Cerebellar cortex (tissue), 1 donor: ENCODE measurements around the gene ADPRHL1.
"Not testable (repeated sequence)": the region's sequence is repeated elsewhere in the genome, so short reads cannot be mapped to it uniquely, and the experiment has no call there.

Experiments used
- DNase-seq: peaks from one replicate; pipeline ENCODE4 v3.0.0-alpha.2; 2015; ENCODE audit warnings: low spot score

ADPRHL1 gene

DNA sequence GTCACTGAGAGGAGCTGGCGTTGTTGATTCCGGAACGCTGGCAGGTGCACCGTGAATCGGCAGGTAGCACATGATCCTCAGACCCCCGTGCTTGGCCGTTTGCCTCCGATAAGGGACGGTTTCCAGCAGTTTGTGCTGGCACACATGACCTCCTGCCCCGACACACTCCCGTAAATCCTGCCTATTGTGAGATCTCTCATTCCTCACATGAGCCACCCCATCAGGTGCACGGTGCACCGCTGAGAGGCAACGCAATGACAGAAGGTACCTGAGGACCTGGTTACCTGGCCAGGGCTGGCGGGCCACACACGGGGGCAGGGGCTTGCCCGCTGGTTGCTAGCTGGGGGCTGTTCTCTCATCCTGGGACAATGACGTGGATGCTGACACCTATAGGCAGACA lies 2.1 kb upstream of the ADPRHL1 start:
- peak; percentile 38 for DNase-seq

DNA sequence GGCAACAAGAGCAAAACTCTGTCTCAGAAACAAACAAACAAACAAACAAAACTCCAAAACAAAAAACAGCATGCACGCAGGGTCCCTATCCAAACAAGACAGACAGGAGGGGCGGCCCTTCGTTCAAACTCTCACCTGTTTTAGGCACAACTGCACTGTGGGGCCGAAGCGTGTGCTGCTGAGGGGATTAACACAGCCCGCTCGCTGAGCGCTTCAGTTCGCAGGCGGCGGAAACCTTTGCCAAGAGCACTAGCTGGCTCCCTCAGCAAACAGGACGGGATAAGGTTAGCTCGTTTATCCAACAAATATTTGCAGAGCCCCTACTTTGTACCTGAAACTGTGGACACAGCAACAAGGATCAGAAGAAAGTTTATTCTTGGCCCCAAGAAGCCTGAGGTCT lies 1.6 kb upstream of the ADPRHL1 start:
- DNase-seq: peak; percentile 57

DNA sequence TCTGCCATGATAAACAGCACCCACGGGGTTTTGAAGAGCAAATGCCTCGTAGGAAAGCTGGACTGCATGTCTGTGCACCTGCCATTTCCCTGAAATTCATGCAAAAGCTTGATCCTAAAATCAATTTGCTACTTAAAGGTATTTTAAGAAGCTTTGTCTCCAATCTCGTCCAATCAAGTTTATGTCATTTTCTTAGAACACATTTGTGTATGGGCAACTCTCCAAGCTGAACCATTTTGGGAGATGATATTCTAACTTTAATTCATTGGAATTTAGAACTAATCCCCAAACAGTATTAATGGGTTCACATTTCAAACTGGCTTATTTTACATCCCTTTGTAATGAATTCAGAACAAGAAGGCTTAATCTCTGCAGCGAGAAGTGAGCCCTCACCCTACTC lies 822 bp downstream of the ADPRHL1 start:
- no peak for DNase-seq

DNA sequence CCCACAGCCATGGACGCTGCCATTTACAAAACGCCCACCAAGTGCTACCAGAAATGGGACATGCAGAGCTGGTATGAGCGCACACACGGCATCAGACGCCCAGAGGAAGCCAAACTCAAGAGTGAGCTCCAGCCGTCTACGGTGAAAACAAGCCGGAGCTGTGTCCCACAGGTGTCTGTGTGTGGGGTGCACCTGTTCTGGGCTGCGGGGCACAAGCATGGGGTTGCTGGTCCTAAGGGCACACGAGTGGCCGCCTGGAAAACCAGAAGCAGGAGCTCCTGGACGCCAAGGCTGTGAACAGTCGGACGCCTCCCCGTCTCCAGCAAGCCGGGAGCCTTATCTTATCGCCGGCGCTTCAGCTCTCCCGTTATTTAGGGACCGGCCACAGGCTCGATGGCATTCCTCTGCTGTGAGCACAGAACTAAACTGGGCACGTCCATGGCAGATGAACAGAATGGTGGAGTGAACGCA lies 1.3 kb downstream of the ADPRHL1 start:
- no peak for DNase-seq

DNA sequence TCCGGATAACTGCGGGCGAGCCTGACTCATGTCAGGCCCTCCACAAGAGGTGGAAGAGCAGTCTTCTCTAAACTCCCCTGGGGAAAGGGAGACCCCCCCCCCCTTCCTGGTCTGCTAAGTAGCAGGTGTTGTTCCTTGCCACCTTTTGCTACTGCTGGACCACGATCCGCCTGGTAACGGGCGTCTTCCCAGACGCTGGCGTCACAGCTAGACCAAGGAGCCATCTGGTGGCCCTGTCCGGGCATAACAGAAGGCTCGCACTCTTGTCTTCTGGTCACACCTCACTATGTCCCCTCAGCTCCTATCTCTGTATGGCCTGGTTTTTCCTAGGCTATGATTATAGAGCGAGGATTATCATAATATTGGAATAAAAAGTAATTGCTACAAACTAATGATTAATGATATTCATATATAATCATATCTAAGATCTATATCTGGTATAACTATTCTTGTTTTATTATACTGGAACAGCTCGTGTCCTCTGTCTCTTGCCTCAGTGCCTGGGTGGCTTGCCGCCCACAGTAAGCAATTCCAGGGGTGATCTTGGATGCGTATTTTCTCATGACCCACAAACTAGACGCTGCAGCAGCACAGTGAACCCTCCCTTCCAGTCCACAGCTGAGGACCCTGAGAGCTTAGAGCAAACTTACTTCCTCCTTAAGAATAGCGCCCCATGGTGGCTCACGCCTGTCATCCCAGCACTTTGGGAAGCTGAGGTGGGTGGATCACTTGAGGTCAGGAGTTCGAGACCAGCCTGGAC lies 2.2 kb downstream of the ADPRHL1 start:
- DNase-seq: peak; percentile 56

DNA sequence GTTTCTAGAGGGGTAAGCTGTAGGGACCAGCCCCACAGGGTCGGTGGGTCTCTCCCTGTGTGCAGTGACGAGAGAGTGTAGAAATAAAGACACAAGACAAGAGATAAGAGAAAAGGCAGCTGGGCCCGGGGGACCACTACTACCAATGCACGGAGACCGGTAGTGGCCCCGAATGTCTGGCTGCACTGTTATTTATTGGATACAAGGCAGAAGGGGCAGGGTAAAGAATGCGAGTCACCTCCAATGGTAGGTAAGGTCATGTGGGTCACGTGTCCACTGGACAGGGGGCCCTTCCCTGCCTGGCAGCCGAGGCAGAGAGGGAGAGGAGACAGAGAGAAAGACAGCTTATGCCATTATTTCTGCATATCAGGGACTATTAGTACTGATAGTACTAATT lies 2.9 kb downstream of the ADPRHL1 start:
- DNase-seq: not testable (repeated sequence)

DNA sequence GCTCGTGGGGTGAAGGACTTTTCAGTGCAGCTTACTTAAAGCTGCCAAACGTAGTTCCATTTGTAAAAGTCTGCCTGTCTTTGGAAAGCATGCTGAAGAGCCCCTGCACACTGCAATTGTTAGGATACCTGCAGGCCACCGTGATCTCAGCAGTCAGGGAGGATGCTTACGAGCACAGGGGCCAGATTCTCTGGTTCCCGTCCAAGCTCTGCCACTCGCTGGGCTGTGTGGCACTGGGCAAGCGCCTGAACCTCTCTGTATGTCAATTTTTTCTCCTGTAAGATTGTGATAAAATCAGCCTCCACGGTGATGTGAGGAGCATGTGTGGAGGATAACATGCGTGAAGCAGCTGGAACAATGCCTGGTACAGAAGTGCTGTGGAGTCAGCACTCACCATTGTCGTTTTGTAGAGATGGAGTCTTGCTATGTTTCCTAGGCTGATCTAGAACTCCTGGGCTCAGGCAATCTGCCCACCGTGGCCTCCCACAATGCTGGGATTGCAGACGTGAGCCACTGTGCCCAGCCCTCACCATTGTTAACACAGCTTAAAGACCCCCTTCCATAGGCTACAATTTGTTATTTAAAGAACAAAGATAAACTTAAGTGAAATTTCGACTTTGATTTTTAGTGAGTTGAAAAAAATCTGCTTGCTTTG lies 3.5 kb downstream of the ADPRHL1 start:
- no peak for DNase-seq

DNA sequence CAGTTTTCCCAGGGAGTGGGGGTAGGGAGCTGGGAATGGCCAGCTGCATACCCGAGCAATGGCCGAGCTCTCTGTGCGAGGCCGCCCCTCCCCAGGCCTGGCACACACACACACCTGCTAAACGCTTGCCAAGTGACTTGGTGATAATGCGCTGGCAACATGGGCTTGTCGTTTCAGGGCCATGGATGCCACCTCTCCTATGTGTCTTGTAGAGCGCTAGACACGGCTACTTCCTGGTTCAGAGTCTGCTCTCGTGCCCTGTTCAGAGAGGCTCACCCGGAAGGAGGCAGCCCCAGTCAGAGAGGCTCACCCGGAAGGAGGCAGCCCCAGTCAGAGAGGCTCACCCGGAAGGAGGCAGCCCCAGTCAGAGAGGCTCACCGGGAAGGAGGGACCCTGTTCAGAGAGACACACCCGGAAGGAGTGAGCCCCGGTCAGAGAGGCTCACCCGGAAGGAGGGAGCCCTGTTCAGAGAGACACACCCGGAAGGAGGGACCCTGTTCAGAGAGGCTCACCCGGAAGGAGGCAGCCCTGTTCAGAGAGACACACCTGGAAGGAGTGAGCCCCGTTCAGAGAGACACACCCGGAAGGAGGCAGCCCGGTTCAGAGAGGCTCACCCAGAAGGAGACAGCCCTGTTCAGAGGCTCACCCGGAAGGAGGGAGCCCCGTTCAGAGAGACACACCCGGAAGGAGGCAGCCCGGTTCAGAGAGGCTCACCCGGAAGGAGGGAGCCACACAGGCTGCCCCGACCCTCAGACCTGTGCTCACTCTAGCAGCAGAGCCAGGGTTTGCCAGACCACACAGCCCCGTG lies 4.2 kb downstream of the ADPRHL1 start:
- peak; percentile 90 for DNase-seq

DNA sequence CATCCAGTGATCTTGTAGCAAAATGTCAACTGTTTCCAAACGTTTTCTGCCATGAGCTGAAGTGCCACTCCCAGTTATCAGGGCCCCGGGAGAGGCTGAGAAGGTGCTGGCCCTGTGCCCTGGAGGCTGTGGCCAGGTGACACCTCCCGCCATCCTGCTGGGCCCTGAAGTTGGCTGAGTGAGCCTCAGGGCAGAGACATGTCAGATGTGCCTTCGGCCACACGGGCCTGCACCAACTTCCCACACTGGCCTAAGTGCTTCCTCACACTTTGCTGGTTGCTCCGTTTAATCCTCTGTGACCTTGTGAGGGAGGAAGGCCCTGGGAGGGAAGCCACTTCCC lies 4.8 kb downstream of the ADPRHL1 start:
- DNase-seq: peak; percentile 47

DNA sequence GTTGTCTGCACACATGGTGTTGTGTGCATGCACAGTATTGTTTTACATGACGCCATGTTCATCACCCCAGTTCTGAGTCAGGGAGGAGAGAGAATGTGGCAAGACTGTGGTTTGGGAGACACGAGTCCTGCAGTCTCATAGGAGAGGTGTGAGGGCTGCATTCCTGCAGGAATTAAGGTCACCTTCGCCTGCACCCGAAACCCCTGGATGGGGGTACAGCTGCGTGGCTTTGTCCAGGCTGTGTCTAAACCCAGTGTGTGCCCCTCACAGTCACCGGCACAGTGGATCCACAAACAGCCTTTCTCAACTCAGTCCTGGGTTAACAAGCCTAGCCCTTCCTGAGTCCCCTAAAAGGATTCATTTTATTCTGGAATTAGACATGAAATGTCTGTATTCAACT lies 5.7 kb downstream of the ADPRHL1 start:
- no peak for DNase-seq

DNA sequence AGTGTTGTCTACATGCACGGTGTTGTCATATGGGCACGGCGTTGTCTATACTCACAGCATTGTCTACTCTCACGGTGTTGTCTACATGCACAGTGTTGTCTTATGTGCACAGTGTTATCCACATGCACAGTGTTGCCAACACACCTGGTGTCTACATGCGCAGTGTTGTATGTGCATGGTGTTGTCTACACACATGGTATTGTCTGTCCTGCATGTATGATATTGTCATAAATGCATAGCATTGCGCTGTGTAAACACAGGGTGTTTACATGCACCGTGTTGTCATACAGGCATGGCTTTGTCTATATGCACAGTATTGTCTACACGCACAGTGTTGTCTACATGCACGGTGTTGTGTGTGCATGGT lies 6.8 kb downstream of the ADPRHL1 start:
- DNase-seq: no peak

DNA sequence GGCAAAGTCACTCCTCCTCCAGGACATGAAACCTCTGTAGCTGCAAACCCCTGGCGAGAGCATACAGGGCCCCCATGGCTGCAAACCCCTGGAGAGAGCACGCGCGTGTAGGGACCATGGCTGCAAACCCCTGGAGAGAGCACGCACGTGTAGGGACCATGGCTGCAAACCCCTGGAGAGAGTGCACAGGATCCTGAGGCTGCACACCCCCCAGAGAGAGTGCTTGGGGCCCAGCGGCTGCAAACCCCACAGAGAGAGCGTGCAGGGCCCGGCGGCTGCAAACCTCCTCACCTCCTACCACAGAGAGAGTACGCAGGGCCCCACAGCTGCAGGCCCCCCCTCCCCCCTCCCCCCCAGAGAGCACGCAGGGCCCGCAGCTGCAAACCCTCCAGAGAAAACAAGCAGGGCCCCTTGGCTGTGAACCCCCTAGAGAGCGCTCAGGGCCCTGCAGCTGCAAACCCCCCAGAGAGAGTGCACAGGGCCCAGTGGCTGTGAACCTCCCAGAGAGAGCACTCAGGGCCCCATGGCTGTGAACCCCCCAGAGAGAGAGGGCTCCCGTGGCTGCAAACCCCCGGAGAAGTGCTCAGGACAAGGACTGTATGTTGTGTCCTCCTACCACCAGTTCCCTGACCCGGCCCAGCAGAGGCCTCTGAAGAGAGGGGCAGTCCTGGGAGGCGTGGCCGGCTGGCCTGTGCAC lies 7.3 kb downstream of the ADPRHL1 start:
- DNase-seq: no peak

DNA sequence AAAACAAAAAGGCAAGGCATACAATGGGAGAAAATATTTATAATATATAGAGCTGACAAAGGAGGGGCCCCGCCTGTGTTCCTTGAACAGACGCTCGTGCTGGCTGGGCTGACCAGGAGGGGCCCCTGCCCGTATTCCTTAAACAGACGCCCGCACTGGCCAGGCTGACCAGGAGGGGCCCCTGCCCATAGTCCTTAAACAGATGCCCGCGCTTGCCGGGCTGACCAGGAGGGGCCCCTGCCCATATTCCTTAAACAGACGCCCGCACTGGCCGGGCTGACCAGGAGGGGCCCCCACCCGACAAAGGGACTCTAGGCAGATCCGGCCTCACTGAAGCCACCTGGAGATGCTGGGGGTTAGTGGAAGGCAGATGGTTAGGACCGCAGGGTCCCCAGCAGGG lies 9.3 kb downstream of the ADPRHL1 start:
- DNase-seq: no peak

DNA sequence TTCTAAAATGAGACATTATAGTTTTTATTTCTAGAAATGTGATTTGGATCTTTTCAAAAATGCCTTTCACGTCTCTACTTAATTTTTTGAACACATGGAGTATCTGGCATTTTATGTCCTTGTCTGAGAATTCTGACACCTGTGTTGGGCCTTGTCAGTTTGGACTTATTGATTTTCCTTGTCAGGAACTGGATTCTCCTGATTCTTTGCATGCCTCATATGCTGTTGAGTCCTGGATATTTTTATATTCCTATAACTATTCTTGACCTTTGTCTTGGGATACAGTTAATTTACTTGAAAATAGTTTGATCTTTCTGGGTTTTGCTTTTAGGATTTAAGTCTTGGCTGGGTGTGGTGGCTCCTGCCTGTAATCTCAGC lies 10.3 kb downstream of the ADPRHL1 start:
- no peak for DNase-seq

DNA sequence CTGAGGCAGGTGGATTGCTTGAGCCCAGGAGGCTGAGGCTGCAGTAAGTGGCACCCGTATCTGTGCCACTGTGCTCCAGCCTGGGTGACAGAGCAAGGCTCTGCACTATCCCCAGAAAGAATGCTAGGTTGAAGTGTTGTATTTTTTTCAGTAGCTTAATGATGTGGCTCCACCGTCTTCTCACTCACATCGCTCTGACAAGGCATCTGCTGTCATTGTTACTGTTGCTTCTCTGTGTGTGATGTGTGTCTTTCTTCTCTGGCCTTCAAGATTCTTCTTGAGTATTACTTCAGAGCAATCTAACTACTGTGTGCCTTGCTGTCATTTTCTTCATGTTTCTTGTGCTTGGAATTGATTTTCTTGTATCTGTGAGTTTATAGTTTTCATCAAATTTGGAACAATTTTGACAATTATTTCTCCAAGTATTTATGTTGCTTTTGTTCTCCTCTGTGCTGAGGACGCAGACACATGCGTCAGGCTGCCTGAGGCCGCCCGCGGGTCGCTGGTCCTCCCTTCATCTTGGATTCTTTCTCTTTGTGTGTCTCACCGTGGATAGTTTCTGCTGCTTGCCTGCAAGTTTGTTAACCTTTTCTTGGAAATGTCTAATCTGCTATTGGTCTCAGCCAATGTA lies 10.8 kb downstream of the ADPRHL1 start:
- no peak for DNase-seq

DNA sequence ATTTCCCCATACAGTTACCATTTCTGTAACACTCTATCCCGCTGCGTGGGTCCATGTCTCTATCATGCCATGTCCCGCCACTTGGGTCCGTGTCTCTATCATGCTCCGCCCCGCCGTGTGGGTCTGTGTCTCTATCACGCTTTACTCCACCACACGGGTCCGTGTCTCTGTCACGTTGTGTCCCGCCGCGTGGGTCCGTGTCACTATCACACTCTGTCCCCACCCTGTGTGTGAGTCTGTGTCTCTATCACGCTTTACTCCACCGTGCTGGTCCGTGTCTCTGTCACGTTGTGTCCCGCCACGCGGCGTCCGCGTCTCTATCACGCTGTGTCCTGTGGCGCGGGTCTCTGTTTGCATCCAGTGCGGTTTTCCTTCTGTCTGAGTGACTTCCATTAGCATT lies 11.6 kb downstream of the ADPRHL1 start:
- no peak for DNase-seq

DNA sequence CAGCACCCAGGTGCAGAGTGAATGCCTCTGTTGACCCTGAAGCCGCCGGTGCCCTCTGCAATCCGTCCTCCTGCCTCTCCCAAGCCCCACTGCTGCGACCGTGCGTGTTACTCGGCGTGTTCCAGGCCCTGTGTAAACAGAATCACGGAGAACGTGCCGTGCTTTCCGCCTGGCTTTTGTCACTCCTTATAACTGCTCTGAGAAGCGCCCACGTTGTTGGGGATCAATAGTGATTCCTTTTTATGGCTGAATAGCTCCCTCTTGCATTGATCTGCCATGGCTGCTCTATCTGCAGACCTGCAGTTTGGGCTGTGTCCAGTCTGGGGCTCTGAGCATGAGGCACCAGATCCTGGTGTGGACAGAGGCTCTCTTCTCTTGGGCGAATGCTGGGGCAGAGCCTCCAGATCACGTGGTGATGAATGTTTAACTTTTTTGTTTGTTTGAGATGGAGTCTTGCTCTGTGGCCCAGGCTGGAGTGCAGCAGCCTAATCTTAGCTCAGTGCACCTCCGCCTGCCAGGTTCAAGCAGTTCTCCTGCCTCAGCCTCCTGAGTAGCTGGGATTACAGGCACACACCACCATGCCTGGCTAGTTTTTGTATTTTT lies 15.8 kb downstream of the ADPRHL1 start:
- DNase-seq: no peak

DNA sequence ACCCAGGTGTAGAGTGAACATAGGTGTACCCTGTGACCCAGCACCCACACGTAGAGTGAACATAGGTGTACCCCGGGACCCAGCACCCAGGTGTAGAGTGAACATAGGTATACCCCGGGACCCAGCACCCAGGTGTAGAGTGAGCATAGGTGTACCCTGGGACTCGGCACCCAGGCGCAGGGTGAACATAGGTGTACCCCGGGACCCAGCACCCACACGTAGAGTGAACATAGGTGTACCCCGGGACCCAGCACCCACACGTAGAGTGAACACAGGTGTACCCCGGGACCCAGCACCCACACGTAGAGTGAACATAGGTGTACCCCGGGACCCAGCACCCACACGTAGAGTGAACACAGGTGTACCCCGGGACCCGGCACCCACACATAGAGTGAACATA lies 16.4 kb downstream of the ADPRHL1 start:
- not testable (repeated sequence) for DNase-seq

DNA sequence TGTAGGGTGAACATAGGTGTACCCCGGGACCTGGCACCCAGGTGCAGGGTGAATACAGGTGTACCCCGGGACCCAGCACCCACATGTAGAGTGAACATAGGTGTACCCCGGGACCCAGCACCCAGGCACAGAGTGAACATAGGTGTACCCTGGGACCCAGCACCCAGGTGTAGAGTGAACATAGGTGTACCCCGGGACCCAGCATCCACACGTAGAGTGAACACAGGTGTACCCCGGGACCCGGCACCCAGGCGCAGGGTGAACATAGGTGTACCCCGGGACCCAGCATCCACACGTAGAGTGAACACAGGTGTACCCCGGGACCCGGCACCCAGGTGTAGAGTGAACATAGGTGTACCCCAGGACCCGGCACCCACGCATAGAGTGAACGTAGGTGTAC lies 17.4 kb downstream of the ADPRHL1 start:
- not testable (repeated sequence) for DNase-seq

DNA sequence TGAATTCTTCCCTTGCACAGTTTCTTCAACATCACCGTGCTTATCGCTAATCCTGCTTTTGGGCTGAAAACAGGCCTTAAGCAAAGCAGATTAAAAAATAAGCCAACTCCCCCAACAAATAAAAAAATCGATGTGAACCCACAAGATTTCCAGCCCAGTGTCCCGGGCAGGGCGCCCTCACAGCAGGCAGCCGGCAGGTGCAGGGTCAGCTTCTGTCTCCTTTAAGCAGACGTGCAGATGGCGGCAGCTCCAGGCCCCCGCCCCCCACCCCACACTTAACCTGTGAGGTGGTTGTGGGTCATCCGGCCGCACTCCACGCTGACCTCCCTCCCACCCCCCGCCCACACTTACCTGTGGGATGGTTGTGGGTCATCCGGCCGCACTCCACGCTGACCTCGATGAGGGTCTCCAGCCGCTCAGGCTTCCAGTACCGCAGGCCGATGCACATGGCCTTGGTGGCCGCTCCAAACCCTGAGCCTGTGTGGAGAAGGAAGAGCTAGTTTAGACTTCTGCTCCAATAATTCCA lies 19.8 kb downstream of the ADPRHL1 start:
- DNase-seq: no peak

DNA sequence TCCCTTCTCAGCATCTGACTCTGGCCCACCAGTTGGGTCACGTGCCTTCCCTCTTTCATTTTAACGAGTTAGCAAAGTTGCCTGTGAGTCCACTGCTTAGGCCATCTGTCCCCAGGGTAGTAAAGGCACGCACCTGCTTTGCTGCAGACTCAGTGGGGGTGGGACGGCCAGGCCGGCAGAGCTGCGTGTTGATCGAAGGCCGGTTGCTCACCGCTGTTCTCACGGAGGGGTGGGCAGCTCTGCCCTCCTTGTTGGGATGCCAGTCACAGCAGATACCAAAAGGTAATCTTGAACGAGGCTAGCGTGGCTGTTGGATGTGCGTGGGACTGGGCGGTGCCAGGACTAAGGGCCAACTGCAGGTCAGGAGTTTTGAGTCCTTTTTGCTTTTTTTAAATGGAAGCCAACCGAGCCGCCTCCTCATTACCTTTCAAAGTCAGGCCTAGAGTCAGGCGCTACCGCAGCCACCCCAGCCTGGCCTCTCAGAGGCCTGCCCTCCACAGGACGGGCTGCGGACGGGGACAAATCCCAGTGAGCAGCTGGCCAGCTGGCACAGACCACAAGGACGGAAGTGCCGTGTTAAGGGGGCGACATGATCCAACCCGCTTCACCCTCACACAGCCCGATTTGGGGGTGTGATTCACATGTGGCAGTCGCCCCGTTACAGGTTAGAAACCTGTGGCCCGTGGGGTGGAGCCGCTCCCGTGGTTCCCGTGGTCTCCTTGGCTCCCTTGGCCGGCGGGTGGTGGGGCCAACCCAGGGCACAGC lies 20.6 kb downstream of the ADPRHL1 start:
- DNase-seq: no peak
